Upper lobe of left lung (tissue), 4 donors: ENCODE data around the gene PROSER3.

Experiments
- CTCF ChIP-seq, 6 experiments: fragments of 450-650 bp in 4 of 6; fragments of 200-600 bp in 2 of 6; sonication (generic) in 2 of 6; IDR thresholded peaks; one replicate each; pipeline ENCODE4 v1.5.1; 2016 to 2019; ENCODE audit warnings: antibody characterized with exemption in 6 of 6
- EP300 ChIP-seq, 4 donors: sonication (generic); formaldehyde crosslinking; IDR thresholded peaks; one replicate each; pipeline ENCODE4 v1.5.1; 2017; ENCODE audit warnings: antibody characterized with exemption in 4 of 4, control low read depth in 2 of 4
- POLR2A ChIP-seq, 4 donors: fragments of 450-650 bp; IDR thresholded peaks; one replicate each; pipeline ENCODE4 v1.5.1; 2016 to 2017; ENCODE audit warnings: antibody characterized with exemption in 4 of 4, mild to moderate bottlenecking in 2 of 4
- POLR2AphosphoS5 ChIP-seq, 2 donors: sonication (generic); formaldehyde crosslinking; IDR thresholded peaks; one replicate each; pipeline ENCODE4 v1.5.1; 2017; ENCODE audit warnings: antibody characterized with exemption in 2 of 2

DNA sequence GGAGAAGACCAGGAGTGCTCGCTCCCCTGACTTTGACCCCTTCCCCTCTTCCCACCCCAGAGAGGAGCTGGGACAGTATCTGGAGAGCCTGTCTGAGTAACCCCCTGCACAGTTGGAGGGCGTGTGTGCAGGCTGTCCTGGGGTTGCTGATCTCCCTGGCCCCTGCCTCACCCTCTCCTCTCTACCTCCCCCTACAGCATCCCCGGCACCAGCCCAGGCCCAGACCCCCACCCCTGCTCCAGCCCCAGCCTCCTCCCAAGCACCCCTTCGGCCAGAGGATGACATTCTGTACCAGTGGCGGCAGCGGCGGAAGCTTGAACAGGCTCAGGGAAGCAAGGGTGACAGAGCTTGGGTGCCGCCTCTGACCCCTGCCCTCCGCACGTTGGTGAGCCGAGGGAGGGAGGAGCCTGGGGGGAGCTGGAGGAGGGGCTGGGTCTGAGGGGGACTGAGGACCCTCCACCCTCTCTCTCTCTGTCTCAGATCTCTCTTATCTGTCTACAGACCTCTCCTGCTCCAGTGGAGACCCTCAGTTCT lies 8.7 kb downstream of the PROSER3 start:
- TF ChIP-seq CTCF (IDR thresholded peaks at IDR 0.05) = no peak
- TF ChIP-seq POLR2A (IDR thresholded peaks at IDR 0.05) = no peak
- no peak for TF ChIP-seq POLR2AphosphoS5 (IDR thresholded peaks at IDR 0.05)
- TF ChIP-seq EP300 (IDR thresholded peaks at IDR 0.05) = no peak
